Kidney epithelial cell (primary cell): ENCODE data around the gene UGT2B7. TPM values are rescaled to one million over a fixed set of nuclear protein-coding genes. Genes with fewer than 3 reads are reported as not detected.
A peak's percentile ranks its signal among the peaks of the same experiment; 100 is the strongest.

Experiments used
- DNase-seq: peaks from one replicate; pipeline ENCODE4 v3.0.0-alpha.2; 2010; ENCODE audit warnings: low read depth
- H3K27me3 ChIP-seq: 2 replicates; pipeline ENCODE4 v1.6.0; 2011; ENCODE audit warnings: low read length; ENCODE audit not compliant: control insufficient read depth, insufficient read depth
- H3K36me3 ChIP-seq: 2 replicates; pipeline ENCODE4 v1.5.1; 2011; ENCODE audit warnings: low read length; ENCODE audit not compliant: control insufficient read depth, insufficient read depth
- H3K4me3 ChIP-seq: 2 replicates; pipeline ENCODE4 v1.5.1; 2011; ENCODE audit warnings: low read depth, mild to moderate bottlenecking, control low read depth, low read length
- CTCF ChIP-seq: IDR thresholded peaks from 2 replicates; pipeline ENCODE4 v1.5.1; 2011; ENCODE audit warnings: mild to moderate bottlenecking, moderate library complexity, low read length, control low read depth, inconsistent platforms; ENCODE audit not compliant: insufficient read depth, poor library complexity, severe bottlenecking
- total RNA-seq: library from RNA; depleted of rRNA; stranded (reverse); fragments of >200 nt; gene quantifications from 2 replicates; pipeline ENCODE4 v1.2.3, GENCODE V29; 2015

Gene UGT2B7
- total RNA-seq, 1 donor from 2014 or later, result 45.9 TPM

- DNase-seq, result no peak
- Histone ChIP-seq H3K36me3 (no peaks in the 10 kb centered on the region), H3K4me3 (no peak overlapping the region), H3K27me3 (no peaks in the 10 kb centered on the region)
- no peak for TF ChIP-seq CTCF
Measured at GRCh38 chr4:69154021-69154420, 57.7 kb downstream of the UGT2B7 start.

GRCh38 chr4:69156913-69157312 is 60.6 kb downstream of the UGT2B7 start:
- TF ChIP-seq CTCF, result peak; percentile 33
- Histone ChIP-seq H3K4me3 (no peak overlapping the region), H3K36me3 (no peaks in the 10 kb centered on the region), H3K27me3 (no peaks in the 10 kb centered on the region)
- no peak for DNase-seq

Other genes starting within 250 kb of the UGT2B7 start
- gene UGT2A3, start 144.7 kb upstream of the UGT2B7 start, total RNA-seq, result not detected in 2 replicates
- not detected in 2 replicates for gene UGT2B11, start 118.3 kb downstream of the UGT2B7 start, total RNA-seq
- gene UGT2B28, start 184.0 kb downstream of the UGT2B7 start, total RNA-seq, result not detected in 2 replicates